IPS DF 19.7 (cell line): ENCODE results near the gene GLDC.
"Not testable (repeated sequence)": the region's sequence is repeated elsewhere in the genome, so short reads cannot be mapped to it uniquely, and the experiment has no call there.

Source experiments
- DNase-seq: peaks from one replicate; pipeline ENCODE4 v3.0.0-alpha.2; 2013; ENCODE audit warnings: low read depth, low spot score

GLDC gene

DNA sequence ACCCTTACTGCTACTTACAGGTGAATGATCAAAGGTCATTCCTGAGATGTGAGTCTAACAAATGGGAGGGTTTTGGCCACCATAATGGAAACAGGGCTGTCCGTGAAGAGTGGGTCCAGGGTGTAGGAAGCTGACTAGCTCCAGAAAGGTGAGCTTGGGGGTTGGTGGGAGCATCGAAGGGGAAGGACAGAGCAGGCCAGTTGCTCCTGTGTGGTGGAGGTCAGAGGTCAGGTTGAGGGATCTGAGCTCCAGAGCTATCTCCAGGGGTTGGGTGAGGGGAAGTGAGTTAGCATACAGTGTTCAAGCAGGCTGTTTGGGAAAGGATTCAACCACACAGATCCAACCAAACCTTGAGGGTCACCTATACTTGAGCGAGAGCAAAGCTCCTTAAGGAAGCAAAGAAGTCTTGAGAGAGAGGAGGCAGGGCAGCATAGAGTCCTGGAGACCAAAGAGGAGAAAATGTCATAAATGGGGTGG, 18.7 kb upstream of the GLDC start:
- no peak for DNase-seq

DNA sequence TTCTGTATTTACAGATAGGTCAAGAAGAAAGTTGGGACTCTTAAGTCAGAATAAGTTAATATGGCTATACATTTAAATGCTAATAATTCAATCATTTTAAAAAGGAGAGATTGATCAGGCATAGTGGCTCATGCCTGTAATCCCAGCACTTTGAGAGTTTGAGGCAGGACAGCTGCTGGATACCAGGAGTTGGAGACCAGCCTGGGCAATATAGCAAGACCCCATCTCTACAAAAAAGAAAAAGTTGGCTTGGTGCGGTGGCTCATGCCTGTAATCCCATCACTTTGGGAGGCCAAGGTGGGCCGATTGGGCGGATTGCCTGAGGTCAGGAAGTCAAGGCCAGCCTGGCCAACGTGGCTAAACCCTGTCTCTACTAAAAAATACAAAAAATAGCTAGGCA, 15.0 kb upstream of the GLDC start:
- DNase-seq = no peak

DNA sequence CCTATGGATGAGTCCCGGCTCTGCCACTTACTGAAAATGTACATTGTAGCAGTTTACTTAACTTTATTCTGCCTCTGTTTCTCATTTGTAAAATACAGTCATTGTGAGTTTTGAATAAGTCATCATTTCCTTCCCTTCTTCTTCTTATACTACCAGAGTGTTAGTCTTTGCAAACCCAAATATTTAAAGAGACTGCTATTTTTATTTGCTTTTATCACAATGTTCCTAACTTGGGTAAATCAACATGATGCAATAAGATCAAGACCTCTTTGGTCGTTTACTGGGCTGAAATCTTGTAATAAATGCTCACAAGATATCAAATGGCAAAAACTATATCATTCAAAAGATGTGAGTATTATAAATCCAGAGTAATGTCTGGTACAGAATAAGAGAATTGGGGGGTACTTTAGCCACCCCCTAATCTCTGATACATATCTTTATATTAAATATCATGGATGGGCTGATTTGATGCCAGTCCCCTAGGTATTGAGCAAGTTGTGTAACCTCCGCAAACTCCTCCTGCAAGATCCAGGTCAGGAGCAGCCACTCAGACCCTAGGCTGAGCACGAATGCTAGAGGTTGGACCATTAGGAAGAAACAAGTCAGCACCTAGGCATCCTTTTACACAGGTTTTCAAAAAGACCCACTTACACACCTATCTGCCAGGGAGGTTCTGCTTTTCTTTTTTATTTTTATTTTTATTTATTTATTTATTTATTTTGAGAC, 13.3 kb upstream of the GLDC start:
- no peak for DNase-seq

DNA sequence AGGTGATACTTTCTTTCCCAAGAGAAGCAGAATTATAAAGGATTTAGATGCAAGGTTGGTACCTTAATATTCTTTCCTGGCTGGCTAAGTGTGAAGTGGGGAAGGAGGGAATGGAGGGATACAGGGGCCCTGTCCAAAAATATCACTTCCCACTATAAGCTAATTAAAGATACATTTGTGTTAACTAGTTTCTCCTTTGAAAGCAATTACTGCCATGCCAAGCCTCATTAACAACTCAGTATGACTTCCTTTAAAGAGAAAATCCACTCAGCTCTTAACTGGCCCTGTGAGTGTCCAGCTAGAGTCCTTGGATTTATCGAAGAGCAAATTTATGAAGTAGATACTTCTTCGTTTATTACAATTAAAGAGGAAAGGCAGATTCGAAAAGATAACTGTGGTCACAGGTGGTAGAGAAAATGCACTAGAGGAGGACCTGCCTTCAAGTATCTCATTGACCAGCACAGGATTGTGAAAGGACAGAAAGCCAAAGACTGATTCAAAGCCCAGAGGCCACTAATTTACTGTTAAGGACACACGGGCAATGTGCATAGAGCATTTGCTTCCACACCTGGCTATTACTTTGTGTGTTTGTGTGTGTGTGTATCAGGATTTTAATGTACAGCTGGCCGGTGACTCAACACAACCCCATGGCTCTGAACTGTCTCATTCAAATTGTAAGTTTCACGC, 11.2 kb upstream of the GLDC start:
- no peak for DNase-seq

DNA sequence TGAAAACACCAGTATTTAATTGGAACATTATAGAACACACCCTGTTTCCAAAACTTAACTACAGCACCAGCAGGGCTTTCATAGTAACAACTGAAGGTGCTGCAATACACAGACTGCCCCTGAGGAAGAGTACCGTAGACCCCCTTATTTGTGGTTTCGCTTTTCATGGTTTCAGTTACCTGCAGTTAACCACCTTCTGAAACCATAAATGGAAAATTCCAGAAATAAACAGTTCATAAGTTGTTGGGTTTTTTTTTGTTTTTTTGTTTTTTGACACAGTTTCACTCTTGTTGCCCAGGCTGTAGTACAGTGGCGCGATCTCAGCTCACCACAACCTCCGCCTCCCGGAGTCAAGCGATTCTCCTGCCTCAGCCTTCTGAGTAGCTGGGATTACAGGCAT, 9.5 kb upstream of the GLDC start:
- DNase-seq = no peak

DNA sequence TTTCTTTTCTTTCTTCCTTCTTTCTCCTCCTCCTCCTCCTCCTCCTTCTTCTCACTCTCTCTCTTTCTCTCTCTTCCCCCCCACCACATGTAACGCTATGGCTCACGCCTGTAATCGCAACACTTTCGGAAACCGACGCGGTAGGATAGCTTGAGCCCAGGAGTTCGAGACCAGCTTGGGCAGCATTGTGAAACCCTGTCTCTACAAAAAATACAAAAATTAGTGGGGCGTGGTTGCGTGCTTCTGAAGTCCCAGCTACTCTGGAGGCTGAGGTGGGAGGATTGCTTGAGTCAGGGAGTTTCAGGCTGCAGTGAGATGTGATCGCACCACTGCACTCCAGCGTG, 736 bp upstream of the GLDC start:
- no peak for DNase-seq

DNA sequence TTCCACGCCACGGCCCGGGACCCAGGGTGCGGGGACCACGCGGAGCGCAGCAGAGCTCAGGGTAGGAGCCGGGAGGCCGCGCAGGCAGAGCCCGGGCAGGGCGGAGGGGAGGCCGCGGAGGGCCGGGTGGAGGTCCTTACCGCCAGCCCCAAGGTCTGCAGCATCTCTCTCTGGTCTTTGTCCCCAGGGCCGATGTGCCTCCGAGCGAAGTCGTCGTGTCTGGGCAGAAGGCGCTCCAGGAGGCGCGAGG, 499 bp downstream of the GLDC start:
- not testable (repeated sequence) for DNase-seq

DNA sequence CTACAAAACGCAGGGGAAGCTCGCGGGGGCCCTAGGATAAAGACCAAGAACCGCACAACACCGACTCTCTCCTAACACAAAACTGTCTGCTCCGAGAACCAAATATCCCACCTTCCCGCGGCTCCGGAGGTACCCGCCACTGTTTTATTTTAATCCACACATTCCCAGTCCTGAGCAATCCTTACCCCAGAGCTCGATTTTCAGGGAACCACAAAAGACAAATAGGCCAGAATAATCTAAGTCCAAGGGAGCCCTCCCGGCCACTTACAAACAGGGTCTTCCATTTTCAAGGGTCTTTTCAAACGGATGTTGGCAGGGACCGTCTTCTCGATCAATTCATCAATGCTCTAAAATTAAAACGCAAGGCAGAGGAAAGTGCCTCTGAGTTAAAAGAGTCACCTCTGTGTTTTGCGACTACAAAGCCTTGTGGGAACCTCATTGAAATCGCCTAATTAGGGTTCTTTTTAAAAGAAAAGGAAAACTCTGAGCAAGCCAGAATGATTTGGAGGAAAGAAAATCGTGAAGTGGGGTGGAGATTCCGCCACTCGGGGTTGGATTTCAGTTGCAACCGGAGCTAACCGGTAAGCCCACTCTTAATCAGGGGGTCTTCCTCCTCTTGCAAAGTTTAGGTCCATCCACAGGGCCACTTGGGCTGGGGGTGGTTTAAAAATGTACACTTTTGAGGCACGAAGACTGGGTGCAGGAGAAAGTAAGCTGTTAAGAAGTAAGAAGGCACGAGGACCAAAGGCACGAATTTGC, 1.0 kb downstream of the GLDC start:
- DNase-seq = no peak

DNA sequence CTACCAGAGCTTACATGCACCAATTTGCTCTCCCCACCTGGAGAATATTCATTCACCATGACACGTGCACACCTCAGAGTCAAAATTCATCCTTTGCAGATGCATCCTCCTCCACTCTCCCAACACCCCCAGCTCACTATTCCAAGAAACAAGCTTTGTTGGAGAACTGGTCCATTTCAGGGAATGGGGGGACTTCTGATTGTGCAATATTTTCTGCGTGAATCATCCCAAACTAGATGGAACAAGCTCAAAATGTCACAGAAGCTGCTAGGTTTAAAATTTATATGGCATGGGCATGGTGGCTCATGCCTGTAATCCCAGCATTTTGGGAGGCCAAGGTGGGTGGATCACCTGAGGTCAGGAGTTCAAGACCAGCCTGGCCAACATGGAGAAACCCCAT, 3.6 kb downstream of the GLDC start:
- DNase-seq = no peak

DNA sequence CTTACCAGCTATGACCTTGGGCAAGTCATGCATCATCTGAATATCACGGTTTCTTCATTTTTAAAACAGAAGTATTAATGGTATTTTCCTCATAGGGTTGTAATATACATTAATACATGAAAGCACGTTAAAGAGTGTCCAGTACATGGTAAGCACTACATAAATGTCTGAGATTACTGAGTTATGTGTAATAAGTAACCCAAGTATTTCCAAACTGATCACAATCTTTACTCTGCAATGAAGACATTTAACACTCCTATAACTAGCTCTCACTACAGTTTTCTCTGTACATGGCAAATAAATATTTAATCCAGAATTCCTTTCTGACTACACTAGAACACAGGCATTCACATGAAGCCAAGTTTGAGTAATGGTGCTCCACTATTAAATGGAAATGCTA, 4.0 kb downstream of the GLDC start:
- no peak for DNase-seq

DNA sequence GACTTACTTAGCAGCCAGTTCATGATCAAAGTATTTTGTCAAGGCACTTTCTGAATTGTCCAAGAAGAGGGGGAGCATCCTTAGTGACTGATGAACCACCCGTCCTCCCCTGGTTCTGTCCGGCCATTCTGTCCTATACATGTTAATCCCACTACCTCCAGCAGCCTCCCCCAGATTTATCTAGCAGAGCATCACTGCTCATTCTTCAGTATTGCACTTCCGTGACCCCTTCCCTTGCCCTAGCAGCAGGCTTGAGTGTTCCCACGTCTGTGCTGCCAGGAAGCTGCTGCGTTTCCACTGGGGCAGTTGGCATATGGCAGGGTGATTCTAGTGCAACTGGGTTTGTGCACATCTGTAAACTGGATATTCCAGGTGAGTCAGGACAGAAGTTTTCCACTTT, 4.5 kb downstream of the GLDC start:
- no peak for DNase-seq

DNA sequence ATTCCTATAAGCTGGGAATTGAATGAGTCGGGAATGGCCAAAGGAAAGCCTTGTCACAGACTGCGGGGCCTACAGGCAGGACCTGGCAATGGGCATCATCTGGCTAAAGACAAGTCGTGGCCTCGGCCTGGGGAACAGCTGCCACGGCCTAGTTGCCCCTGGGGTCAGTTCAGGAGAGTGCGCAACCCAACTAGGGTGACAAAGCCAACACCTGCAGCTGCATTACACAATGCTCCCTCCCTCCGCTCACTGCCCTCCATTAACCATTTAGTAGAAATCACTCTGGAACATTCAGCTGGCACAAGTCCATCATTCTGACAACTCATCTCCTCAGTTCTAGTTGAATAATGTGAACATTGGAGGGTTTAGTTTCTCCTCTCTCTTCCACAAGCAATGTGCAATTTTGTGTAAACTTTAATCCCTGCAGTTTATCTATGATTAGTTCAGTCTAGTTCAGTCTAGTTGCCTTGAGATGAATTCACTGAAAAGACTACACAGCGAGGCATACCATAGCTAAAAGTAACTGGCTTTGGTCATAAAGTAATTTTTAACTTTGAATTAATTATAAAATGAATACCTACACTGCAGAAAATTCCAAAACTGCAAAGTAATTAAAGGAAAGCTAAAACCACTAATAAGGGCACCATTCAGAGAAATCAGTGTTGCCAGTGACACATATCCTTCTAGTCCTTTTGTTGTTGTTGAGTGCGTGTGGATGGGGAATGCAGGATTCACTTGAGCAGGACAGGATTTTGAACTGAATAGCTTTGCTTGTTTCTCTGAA, 5.1 kb downstream of the GLDC start:
- DNase-seq = no peak

DNA sequence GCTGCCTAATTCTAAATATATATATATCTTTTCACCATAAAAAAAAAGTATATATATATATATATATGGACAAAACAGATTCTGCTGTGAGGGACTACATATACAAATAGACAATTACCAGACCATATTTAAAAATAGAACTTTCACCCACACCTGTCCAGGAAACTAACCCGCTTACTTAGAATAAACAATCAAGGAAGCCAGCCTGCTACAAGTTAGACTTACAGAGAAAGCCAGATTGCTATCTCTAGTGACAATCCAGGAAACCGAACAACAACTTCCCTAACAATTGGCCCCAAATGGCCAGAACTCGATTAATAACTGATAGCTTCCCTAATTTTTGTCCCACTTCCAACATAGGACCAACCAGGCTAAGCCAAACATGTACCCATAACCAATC, 5.9 kb downstream of the GLDC start:
- DNase-seq = no peak

DNA sequence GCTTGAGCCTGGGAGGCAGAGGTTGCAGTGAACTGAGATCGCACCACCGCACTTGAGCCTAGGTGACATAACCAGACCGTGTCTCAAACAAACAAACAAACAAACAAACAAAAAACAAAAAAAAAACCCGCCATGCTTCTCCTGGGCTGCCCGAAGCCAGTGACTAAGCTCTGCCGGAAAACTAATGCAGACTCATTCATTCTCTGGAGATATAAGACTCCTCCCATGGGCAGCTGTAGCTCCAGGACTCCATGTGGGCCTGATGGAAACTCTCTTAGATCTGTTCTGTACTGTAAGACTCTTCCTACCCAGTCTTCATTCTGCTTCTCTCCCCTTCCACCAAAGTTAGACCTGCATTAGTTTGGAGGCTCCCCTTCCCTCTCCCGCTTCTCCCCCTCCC, 11.1 kb downstream of the GLDC start:
- DNase-seq = no peak

DNA sequence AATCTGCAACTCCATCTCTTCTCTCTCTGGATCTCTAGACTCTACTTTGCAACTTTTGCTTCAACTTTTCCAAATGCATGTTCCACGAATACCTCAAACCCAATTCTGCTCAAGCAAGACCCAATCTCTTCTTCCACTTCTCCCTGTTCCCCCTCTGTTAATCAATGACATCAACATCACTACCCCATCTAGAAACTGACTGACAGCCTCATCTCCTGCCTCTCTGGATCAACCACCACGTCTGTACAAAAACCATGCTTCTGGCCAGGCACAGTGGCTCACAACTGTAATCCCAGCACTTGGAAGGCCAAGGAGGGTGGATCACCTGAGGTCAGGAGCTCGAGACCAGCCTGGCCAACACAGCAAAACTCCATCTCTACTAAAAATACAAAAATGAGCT, 12.2 kb downstream of the GLDC start:
- no peak for DNase-seq

DNA sequence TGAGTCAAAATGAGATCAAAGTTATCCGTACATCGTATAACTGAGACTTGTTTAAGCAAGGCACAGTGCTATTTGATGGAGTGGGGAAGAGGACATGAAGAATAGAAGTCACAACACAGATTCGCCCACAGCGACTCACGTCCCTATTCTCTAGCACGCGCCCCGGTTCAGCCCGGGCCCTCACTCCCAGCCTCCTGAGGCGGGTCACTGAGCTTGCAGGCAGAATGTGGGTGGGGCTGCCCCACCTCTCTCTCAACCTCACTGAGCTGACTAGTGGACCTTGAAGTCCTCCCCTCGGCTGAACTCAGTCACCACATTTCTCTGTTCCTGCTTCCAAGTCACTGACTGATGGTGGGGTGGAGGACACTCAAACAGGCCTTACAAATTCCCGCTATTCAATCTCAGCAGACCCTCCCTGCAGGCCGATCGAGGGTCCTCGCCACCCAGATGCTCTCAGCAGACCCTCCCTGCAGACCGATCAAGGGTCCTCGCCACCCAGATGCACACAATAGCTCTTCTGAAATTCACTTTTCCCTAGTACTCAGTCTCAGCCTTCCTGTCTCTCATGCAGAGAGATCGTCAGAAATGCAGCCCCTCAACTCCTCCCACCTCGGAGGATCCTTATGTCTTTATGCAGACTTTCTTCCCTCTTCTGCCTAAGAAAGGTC, 12.9 kb downstream of the GLDC start:
- DNase-seq = no peak

DNA sequence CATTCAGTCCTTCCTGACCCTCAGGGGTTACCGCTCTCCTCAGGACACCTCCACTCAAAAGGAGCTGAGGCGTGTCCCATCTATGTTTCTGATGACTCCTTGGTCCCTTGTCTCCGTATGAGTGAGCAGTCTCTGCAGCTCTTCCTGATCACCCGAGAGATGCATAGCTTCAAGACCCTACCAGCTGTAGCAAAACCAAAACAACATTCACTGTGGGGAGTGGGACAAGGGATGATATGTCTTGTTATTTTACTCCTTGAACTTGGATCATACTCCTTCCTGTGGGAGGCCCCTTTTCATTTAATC, 14.4 kb downstream of the GLDC start:
- DNase-seq = no peak

DNA sequence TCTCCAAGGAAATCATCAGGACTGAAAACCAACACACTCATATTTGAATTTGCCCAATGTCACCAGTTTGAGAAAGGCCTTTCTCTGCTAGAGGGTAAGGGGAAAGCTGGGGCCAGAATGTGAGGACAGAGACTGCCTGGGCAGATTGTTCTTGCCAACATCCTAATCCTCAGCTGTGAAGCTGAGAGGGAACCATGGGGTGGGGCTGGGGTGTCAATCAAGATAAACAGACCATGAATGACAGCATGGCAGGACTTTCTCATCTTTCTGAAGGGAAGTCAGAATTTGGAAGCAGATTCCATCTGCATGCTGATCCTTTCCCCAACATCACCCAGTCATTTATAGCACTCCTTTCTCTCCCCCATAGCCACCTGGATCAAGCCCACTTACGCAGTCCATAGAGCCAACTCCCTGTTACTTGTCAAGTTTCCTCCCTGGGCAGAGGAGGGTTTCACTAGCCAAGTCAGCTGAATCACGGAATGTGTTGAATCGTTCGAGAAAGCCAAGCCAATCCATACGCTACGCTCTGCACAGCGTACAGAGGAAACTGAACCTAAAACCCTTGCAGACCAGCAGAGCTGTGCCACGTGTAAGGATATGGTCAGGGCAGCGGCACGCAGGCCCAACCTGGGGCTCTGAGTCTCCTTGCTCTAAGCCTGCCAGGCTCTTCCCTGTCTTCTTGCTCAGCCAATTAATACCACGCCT, 14.9 kb downstream of the GLDC start:
- DNase-seq = no peak

DNA sequence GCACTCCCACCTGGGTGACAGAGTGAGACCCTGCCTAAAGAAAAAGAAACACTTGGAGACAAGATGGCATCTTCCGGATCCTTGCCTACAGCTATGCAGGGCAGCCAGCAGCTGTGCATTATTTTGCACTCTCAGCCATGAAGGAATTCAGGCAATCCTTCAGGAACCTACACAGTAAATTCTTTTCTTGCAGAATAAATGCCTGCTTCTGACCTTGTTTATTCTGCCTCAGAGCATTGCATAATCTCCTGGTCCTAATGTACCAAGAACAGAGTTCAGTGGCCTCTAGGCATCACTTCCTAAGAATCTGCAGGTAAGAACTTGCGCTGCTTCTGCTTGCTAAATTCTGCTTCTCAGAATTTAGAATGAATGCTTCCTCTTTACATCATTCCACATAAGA, 16.8 kb downstream of the GLDC start:
- no peak for DNase-seq

DNA sequence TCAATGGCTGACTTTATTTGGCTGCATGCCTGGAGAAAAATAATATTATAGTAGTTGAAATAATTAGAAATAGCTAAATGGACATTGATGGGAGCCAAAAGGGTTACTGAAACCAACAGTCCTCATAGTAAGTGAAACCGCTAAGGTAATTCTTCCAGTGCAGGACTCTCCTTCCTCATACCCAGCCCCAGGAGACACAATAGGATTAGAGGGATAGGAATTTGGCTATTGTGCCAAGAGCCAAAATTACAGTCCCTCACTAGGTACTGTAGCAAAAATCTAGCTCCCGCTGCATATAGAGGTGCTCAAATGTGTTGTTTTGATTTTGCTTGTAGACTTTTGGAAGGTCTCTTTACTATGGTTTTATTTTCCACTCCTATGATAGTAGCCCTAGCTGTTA, 20.2 kb downstream of the GLDC start:
- no peak for DNase-seq

DNA sequence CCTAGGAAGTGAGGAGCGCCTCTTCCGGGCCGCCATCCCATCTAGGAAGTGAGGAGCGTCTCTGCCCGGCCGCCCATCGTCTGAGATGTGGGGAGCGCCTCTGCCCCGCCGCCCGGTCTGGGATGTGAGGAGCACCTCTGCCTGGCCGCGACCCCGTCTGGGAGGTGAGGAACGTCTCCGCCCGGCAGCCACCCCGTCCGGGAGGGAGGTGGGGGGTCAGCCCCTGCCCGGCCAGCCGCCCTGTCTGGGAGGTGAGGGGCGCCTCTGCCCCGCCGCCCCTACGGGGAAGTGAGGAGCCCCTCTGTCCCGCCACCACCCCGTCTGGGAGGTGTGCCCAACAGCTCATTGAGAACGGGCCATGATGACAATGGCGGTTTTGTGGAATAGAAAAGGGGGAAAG, 22.7 kb downstream of the GLDC start:
- not testable (repeated sequence) for DNase-seq
